ENCODE results near the gene GLRA3.

Gene GLRA3

DNA sequence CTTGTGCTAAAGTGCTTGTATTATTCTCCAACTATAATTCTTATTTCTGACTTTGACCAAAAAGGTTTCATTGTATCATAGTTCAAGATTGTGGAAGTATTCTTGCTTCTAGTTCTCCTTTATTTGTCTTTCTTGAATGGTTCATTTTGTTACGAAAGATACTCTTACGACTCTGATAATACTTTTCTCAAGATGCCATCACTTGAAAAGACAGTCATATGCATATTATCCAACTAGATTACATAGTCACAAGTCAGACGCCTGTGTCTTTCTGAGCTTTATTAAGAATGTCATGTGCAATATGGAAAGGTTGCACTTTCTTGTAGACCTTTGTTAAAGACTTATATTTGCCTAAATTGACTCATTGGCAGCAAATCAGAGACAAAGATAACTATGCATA, 235.3 kb downstream of the GLRA3 start:
- Histone ChIP-seq H3K9ac (ENCODE audit: low read length) (no peak overlapping the region), H3K4me3 (ENCODE audit: low read length) (no peak overlapping the region), H3K9me3 (ENCODE audit: control insufficient read depth, low read length) (no peaks in the 10 kb centered on the region), H3K27me3 (replicated peaks; ENCODE audit: control insufficient read depth, insufficient read depth, low read length) (no peaks in the 10 kb centered on the region), H3K36me3 (ENCODE audit: control insufficient read depth, insufficient read depth, low read length, severe bottlenecking) (no peaks in the 10 kb centered on the region), H3K4me1 (ENCODE audit: control insufficient read depth, insufficient read depth, low read length) (peaks cover 10% of the 10 kb centered on the region)
- DNase-seq (ENCODE audit: low read depth), result no peak

DNA sequence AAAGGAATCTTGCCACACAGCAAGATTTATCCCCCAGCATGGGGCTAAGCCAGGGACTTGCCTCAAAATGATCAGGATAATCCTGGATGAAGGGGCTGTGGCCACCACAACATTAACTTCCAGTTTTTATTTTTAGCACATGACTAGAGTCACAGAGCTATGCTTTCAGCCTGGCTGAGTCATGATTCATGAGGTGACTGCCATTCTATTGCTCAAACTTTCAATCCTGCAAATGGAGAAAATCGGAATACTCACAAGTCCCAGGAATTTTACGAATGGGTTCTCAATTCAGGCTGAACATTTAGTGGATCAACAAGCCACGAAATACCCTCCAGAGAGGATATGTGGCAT, 236.1 kb downstream of the GLRA3 start:
- H3K4me1 ChIP-seq (ENCODE audit: control insufficient read depth, insufficient read depth, low read length), result peaks cover 10% of the 10 kb centered on the region
- H3K9ac ChIP-seq (ENCODE audit: low read length), result no peak overlapping the region
- no peaks in the 10 kb centered on the region for H3K27me3 ChIP-seq (replicated peaks; ENCODE audit: control insufficient read depth, insufficient read depth, low read length)
- DNase-seq (ENCODE audit: low read depth), result peak; percentile 56
- H3K9me3 ChIP-seq (ENCODE audit: control insufficient read depth, low read length), result no peaks in the 10 kb centered on the region
- no peak overlapping the region for H3K4me3 ChIP-seq (ENCODE audit: low read length)
- H3K36me3 ChIP-seq (ENCODE audit: control insufficient read depth, insufficient read depth, low read length, severe bottlenecking), result no peaks in the 10 kb centered on the region

DNA sequence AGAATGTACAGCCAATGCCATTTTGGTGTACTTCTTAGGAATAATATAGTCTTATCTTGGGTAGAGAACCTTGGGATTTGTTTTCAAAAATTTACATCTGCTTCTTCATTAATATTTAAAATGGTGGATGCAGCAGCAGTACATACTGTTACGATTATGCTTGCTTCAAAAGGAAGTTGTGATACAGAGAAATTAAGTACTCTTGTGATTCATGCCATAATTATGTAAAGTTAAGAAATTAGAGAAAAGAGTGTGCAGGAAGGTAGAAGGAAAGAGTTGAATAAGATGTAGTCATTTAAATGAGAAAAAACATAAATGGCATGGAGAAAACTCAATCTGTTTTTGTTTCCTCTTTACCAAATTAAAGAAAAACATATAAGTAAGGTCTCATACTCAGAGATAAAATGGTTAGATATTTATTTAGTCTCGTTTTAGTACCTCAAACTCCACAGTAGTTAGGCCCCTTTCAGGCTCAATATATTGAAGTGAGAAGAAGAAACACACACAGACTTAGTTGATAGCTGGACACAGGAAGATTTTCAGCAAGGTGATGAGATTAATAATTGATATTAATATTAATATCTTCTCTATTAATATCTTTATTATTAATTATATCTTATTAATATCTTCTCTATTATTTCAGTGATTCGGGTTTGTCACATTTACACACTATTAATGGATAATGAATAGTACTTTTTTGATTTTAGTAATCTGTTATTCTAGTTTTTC, 236.6 kb downstream of the GLRA3 start:
- Histone ChIP-seq H3K9me3 (ENCODE audit: control insufficient read depth, low read length) (no peaks in the 10 kb centered on the region), H3K4me1 (ENCODE audit: control insufficient read depth, insufficient read depth, low read length) (peaks cover 10% of the 10 kb centered on the region), H3K36me3 (ENCODE audit: control insufficient read depth, insufficient read depth, low read length, severe bottlenecking) (no peaks in the 10 kb centered on the region), H3K27me3 (replicated peaks; ENCODE audit: control insufficient read depth, insufficient read depth, low read length) (no peaks in the 10 kb centered on the region), H3K4me3 (ENCODE audit: low read length) (no peak overlapping the region), H3K9ac (ENCODE audit: low read length) (no peak overlapping the region)
- no peak for DNase-seq (ENCODE audit: low read depth)

DNA sequence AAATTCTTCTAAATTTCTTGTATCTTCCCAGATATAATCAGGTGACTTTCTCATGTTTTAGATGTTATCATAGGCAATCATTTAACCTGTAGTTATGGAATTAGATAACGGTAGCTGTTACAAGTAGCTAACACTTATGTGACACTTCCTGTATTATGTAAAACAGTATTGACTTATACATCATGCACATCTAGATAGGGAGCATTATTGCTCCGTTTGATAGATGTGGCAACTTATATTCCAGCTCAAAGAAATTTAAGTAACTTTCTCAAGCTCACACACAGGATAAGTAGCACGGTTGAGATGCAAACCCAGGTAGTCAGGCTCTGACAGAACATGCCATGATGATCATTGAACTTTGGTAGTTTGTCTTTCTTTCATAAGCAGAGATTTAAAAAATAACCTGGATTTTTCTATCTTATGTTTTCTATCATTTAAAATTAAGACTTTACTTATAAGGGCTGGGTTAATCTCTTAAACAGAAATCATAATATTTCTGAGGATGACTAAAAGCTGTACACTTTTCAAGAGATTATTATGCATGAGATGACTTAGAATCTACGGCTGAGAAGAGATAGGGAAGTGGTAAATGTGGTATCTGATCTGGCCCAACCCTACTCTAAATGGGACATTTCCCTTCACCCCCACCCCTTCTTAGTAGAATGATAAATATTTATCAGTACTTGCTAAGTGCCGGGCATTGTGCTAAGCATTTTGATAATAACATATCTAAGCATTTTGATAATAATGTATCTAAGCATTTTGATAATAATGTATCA, 237.6 kb downstream of the GLRA3 start:
- Histone ChIP-seq H3K36me3 (ENCODE audit: control insufficient read depth, insufficient read depth, low read length, severe bottlenecking) (no peaks in the 10 kb centered on the region), H3K4me3 (ENCODE audit: low read length) (no peak overlapping the region), H3K9me3 (ENCODE audit: control insufficient read depth, low read length) (no peaks in the 10 kb centered on the region), H3K27me3 (replicated peaks; ENCODE audit: control insufficient read depth, insufficient read depth, low read length) (no peaks in the 10 kb centered on the region), H3K9ac (ENCODE audit: low read length) (no peak overlapping the region), H3K4me1 (ENCODE audit: control insufficient read depth, insufficient read depth, low read length) (peaks cover 10% of the 10 kb centered on the region)
- no peak for DNase-seq (ENCODE audit: low read depth)

DNA sequence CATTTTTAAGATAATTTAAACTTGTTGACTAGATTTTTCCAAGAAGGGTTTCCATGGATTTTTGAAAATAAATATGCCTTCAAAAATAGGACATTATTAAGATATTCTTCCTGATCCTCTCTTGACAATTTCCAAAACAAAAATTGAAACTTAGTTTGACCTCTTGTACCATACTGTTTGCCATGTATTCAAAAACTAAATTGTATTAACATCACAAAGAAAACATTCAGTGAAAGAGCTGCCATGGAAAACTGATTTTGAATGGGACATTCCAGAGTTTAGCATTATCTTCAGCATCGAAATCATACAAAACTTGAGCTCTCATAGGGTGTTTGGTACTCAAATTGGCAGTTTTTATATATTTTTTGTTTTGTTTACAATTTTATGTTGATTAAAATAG, 238.7 kb downstream of the GLRA3 start:
- H3K4me3 ChIP-seq (ENCODE audit: low read length), result no peak overlapping the region
- H3K4me1 ChIP-seq (ENCODE audit: control insufficient read depth, insufficient read depth, low read length), result peaks cover 10% of the 10 kb centered on the region
- no peaks in the 10 kb centered on the region for H3K36me3 ChIP-seq (ENCODE audit: control insufficient read depth, insufficient read depth, low read length, severe bottlenecking)
- H3K27me3 ChIP-seq (replicated peaks; ENCODE audit: control insufficient read depth, insufficient read depth, low read length), result no peaks in the 10 kb centered on the region
- no peak overlapping the region for H3K9ac ChIP-seq (ENCODE audit: low read length)
- no peaks in the 10 kb centered on the region for H3K9me3 ChIP-seq (ENCODE audit: control insufficient read depth, low read length)
- DNase-seq (ENCODE audit: low read depth), result no peak
